Heart left ventricle (tissue), 13 donors: Measurements from ENCODE around the gene PEX11G.

ENCODE experiments used
- POLR2A ChIP-seq, 2 donors: fragments of 450-650 bp; IDR thresholded peaks; one replicate each; pipeline ENCODE4 v1.6.1; 2017; ENCODE audit warnings: antibody characterized with exemption in 2 of 2, mild to moderate bottlenecking in 2 of 2, moderate library complexity in 2 of 2
- TF ChIP-seq, protein P1 (sequence below), 12 donors: fragments of 200-600 bp; sonication (generic) in 4 of 12; IDR thresholded peaks; one replicate each; pipeline versions ENCODE4 v1.5.0 to v1.8.0; 2018 to 2022; ENCODE audit warnings: antibody characterized with exemption in 12 of 12, mild to moderate bottlenecking in 5 of 12
- donor health status: ischemic (EF 13 %, LVEDD 7.1; RV severe dilation, severe dysfunction).
- donor health status: DM: no; HTN: yes; CAD: no.
- donor health status: DM: no; HTN: no; CAD: no.
- donor health status: ischemic (EF 25% LVEDD 6.9; RV normal size, moderate dysfunction).
- donor health status: ischemic (EF 25% LVEDD 5.7; RV mildly dilated, moderate dysfunction).
- donor health status: ischemic (EF 35%, LVEDD 5.7; RV mildly dilated, moderate dysfunction).
- donor health status: nonischemic (EF 11% LVEDD 7.7; RV severe dilation, severe dysfunction).
- donor health status: DM: yes; HTN: yes; CAD: no.
- donor health status: PGD.
- donor health status: ischemic (EF 29% LVEDD 5.4; RV normal size, mild dysfunction).
- donor health status: nonischemic (EF 23%, LVEDD 6.1; RV moderate dilation, normal function).

GRCh38 chr19:7475665-7476064 is 13.2 kb downstream of the PEX11G start:
- TF ChIP-seq, protein P1, sequence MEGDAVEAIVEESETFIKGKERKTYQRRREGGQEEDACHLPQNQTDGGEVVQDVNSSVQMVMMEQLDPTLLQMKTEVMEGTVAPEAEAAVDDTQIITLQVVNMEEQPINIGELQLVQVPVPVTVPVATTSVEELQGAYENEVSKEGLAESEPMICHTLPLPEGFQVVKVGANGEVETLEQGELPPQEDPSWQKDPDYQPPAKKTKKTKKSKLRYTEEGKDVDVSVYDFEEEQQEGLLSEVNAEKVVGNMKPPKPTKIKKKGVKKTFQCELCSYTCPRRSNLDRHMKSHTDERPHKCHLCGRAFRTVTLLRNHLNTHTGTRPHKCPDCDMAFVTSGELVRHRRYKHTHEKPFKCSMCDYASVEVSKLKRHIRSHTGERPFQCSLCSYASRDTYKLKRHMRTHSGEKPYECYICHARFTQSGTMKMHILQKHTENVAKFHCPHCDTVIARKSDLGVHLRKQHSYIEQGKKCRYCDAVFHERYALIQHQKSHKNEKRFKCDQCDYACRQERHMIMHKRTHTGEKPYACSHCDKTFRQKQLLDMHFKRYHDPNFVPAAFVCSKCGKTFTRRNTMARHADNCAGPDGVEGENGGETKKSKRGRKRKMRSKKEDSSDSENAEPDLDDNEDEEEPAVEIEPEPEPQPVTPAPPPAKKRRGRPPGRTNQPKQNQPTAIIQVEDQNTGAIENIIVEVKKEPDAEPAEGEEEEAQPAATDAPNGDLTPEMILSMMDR (IDR thresholded peaks at IDR 0.05), result no peak
- no peak for TF ChIP-seq POLR2A (IDR thresholded peaks at IDR 0.05)
